Measurements from ENCODE around the gene CD27.
A peak's percentile ranks its signal among the peaks of the same experiment; 100 is the strongest.

CD27 gene

DNA sequence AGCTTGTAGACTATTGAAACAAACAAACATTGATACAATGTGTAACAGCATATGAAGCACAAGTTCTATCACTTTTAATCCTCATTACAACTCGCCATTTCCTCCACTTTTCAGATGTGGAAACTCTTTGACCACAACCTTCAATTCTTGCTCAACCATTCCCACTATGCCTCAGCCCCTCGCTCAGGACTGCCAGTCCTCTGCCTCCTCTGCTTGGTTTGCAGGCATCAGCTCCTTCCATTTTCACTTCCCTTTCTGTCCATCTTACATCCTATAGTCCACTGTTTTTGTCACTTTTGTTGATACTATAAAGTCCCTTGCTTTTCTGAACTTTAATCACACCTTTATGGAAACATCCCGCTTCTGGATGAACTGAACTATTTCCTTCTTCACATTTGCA, 28.2 kb upstream of the CD27 start:
- ChIA-PET POLR2A (interaction anchor here (0.6 kb wide), 1 partner anchor 118 kb away, joined by 3 read pairs; the partner anchor contains the start of gene GAPDH), CTCF (interaction anchor here (1.1 to 5.2 kb wide), 5 partner anchors 15 to 121 kb away, joined by 3 to 18 read pairs (median 4); no protein-coding TSS in a partner anchor)
- no peak for DNase-seq (ENCODE audit: extremely low spot score)
- TF ChIP-seq, protein P1, sequence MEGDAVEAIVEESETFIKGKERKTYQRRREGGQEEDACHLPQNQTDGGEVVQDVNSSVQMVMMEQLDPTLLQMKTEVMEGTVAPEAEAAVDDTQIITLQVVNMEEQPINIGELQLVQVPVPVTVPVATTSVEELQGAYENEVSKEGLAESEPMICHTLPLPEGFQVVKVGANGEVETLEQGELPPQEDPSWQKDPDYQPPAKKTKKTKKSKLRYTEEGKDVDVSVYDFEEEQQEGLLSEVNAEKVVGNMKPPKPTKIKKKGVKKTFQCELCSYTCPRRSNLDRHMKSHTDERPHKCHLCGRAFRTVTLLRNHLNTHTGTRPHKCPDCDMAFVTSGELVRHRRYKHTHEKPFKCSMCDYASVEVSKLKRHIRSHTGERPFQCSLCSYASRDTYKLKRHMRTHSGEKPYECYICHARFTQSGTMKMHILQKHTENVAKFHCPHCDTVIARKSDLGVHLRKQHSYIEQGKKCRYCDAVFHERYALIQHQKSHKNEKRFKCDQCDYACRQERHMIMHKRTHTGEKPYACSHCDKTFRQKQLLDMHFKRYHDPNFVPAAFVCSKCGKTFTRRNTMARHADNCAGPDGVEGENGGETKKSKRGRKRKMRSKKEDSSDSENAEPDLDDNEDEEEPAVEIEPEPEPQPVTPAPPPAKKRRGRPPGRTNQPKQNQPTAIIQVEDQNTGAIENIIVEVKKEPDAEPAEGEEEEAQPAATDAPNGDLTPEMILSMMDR (IDR thresholded peaks at IDR 0.05; ENCODE audit: control extremely low read depth, extremely low read depth, low read depth, missing control alignments) = no peak

DNA sequence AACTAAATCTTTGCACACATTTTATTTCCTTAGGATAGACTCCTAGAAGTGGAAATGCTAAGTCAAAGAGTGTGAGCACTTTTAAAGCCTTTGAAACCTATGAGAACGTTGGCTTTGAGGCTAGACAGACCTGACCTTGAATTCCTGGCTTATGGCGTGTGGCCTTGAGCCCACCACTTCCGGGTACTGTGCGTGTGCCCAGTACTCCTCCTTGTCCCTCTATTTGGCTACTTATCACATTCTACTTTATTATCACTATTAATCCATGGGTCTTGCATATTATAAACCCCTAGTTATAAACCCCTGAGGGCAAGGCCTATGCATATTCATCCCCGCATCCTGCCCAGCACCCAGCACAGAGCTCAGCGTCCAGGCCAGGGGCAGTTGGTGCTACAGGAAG, 26.0 kb upstream of the CD27 start:
- TF ChIP-seq, protein P1 (IDR thresholded peaks at IDR 0.05; ENCODE audit: control extremely low read depth, extremely low read depth, low read depth, missing control alignments) = no peak
- CTCF ChIA-PET = interaction anchor here (4.6 to 5.2 kb wide), 2 partner anchors 47 to 119 kb away, joined by 18 read pairs; no protein-coding TSS in a partner anchor
- no peak for DNase-seq (ENCODE audit: extremely low spot score)
- POLR2A ChIA-PET = no interaction called here

DNA sequence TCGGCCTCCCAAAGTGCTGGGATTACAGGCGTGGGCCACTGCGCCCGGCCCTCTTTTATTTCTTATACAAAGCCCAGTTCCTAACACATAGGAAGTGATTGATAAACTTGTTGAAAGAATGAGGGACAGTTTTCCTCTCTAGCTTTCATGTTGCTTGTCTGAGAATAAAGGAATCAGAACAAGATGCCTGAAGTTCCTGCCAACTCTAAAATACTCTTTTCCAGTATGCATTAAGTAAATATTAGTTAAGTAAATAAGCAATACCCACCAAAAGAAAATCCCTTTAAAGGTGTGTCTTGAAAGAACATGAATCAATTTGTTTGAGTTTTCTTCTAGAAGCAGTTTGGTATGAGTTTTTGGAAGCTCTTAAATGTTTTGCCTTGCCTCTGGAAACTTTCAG, 24.4 kb upstream of the CD27 start:
- CTCF ChIA-PET = interaction anchor here (5.2 kb wide), 1 partner anchor 117 kb away, joined by 18 read pairs; no protein-coding TSS in a partner anchor
- TF ChIP-seq, protein P1 (IDR thresholded peaks at IDR 0.05; ENCODE audit: control extremely low read depth, extremely low read depth, low read depth, missing control alignments) = no peak
- POLR2A ChIA-PET = interaction anchor here (1.0 to 1.2 kb wide), 2 partner anchors 49 to 50 kb away, joined by 3 to 9 read pairs; partner anchors contain the start of gene VAMP1
- DNase-seq (ENCODE audit: extremely low spot score) = no peak

DNA sequence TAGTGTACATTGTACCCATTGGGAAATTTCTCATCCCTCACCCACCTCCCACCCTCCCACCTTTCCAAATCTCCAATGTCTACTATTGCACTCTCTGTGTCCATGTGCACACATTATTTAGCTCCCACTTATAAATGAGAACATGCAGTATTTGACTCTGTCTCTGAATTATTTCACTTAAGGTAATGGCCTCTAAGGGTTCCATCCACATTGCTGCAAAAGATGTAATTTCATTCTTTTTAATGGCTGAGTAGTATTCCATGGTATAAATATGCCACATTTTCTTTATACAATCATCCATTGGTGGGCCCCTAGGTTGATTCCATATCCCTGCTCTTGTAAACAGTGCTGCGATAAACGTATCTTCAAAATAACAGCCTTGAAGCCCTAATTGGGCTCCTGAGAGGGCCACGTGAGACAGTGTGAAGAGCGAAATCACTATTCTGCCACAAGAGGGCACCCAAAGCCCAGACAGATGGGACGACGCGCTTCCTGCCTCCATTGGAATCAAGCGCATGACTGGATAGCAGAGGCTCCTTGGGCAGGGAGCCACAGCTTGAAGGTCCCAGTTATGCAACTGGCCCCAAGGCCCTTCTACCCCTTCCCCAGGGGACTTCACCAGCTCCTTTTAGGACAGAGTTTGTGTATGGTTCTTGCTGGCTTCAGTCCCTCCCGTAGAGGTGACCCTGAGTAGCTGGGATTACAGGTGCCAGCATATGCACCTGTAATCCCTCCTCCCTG, 21.3 kb upstream of the CD27 start:
- ChIA-PET POLR2A (interaction anchor here (0.7 to 1.2 kb wide), 4 partner anchors 36 to 48 kb away, joined by 3 to 6 read pairs (median 4); partner anchors contain the start of gene VAMP1), CTCF (interaction anchor here (0.6 to 7.4 kb wide), 31 partner anchors 11 to 595 kb away, joined by 3 to 112 read pairs (median 4); partner anchors contain the start of genes CD27, LPCAT3, MRPL51 and PTMS)
- DNase-seq (ENCODE audit: extremely low spot score) = peak; percentile 85
- TF ChIP-seq, protein P1 (IDR thresholded peaks at IDR 0.05; ENCODE audit: control extremely low read depth, extremely low read depth, low read depth, missing control alignments) = peak; percentile 83

DNA sequence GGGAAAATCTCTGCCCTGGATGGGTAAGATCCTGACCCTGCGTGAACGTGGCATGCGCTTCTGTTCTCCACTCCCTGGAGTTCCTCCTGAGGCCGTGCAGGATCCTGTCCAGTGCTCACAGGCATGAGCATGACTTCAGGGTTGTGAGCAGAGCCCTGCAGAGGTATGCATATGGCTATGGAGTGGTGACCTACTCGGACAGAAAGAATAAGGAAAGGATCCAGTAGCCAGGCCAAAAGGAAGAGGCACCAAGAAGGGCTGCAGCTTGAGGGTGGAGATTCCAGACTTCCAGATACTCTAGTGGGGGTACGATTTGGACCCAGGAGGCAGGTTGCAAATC, 20.8 kb upstream of the CD27 start:
- POLR2A ChIA-PET = interaction anchor here (0.7 to 1.1 kb wide), 3 partner anchors 35 to 47 kb away, joined by 3 to 6 read pairs (median 3); partner anchors contain the start of gene VAMP1
- CTCF ChIA-PET = interaction anchor here (0.6 to 7.4 kb wide), 28 partner anchors 10 to 594 kb away, joined by 3 to 112 read pairs (median 4); partner anchors contain the start of genes CD27, LPCAT3, MRPL51 and PTMS
- no peak for DNase-seq (ENCODE audit: extremely low spot score)
- TF ChIP-seq, protein P1 (IDR thresholded peaks at IDR 0.05; ENCODE audit: control extremely low read depth, extremely low read depth, low read depth, missing control alignments) = no peak

DNA sequence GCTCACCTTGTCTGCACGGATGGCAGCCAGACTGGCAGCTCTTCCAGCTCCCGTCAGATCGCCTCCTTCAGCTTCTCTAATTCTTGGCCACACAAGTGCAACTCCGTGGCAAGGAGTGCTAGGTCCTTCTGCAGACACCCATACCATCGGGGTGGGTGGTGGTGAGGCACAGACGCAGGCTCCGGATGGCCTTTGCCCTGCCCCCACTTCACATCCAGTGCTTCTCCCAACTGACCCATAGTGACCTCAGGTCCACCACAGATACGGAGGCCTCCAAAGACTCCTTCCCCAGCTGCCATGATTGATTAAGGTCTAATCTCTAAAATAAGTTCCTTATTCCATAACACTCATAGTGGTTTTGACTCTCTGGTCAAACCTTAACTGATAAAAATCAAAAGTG, 19.9 kb upstream of the CD27 start:
- ChIA-PET CTCF (interaction anchor here (0.7 to 7.4 kb wide), 13 partner anchors 7 to 342 kb away, joined by 3 to 112 read pairs (median 6); partner anchors contain the start of genes CD27, PTMS, TAPBPL and VAMP1), POLR2A (interaction anchor here (1.6 kb wide), 1 partner anchor 114 kb away, joined by 5 read pairs; no protein-coding TSS in a partner anchor)
- DNase-seq (ENCODE audit: extremely low spot score) = no peak
- TF ChIP-seq, protein P1 (IDR thresholded peaks at IDR 0.05; ENCODE audit: control extremely low read depth, extremely low read depth, low read depth, missing control alignments) = no peak
